Posterior vena cava (tissue), 2 donors: Measurements from ENCODE around the gene TCF7L1. TPM values are rescaled to one million over a fixed set of nuclear protein-coding genes. Genes with fewer than 3 reads are reported as not detected.

Experiments used
- DNase-seq: peaks from one replicate; pipeline ENCODE4 v3.0.0-alpha.2; 2020; ENCODE audit warnings: low spot score
- intact Hi-C, 2 donors: fragments of 100-400 bp; cut with DNase I; formaldehyde crosslinking; loops; one replicate each; pipeline versions ENCODE4 v1.14.1 to v1.14.2; 2022 to 2023
- total RNA-seq, 2 donors: library from RNA; stranded (reverse); fragmentation: NEBNext Ultra II Directional; extraction: Animal tissue kit (Norgen Biotek cat#: 25700); gene quantifications; one replicate each; pipeline ENCODE4 v1.2.1, GENCODE V29; 2021
- donor health status: DM: yes; HTN: yes; CAD: no.
- donor health status: DM: yes; HTN: yes; CAD: no.

TCF7L1 gene
- total RNA-seq, 2 donors from 2014 or later = 23.1 to 25.9 TPM

DNA sequence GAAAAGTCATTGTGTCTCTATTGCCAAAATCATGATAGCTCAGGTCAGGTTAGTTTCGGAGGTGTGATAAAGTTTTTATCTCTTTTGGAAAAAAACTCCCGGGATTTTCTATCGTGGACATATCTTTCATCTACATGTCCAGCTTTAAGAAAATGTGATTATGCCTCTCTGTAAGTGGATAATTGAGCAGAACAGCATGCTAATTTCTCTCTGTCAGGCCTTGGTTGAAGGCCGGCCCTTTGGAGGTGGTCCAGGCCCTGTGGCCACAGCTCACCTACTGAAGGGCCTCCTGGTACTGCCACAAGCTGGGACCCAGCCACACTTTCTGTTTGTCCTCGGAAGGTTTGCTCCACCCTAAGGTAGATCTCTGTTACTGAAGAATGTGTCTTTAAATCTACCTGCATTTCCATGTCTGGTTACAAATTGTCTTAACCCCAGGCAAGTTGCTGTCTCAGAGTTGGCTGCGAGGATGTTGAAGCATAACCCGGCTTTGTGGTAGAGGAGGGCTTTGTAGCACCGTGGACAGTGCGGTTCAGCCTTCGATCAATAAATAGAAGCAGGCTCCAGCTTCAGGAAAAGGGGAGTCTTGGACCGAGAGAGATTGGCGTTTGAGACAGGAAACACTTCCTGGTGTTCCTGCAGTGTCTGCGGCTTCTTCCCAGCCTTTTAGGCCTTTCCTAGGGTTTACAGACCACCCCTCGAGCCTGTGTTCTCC is 25.5 kb downstream of the TCF7L1 start:
- no peak for DNase-seq
- intact Hi-C loops = no loop called here

GRCh38 chr2:85159589-85159988 is 26.4 kb downstream of the TCF7L1 start:
- intact Hi-C loops = no loop called here
- DNase-seq = no peak

DNA sequence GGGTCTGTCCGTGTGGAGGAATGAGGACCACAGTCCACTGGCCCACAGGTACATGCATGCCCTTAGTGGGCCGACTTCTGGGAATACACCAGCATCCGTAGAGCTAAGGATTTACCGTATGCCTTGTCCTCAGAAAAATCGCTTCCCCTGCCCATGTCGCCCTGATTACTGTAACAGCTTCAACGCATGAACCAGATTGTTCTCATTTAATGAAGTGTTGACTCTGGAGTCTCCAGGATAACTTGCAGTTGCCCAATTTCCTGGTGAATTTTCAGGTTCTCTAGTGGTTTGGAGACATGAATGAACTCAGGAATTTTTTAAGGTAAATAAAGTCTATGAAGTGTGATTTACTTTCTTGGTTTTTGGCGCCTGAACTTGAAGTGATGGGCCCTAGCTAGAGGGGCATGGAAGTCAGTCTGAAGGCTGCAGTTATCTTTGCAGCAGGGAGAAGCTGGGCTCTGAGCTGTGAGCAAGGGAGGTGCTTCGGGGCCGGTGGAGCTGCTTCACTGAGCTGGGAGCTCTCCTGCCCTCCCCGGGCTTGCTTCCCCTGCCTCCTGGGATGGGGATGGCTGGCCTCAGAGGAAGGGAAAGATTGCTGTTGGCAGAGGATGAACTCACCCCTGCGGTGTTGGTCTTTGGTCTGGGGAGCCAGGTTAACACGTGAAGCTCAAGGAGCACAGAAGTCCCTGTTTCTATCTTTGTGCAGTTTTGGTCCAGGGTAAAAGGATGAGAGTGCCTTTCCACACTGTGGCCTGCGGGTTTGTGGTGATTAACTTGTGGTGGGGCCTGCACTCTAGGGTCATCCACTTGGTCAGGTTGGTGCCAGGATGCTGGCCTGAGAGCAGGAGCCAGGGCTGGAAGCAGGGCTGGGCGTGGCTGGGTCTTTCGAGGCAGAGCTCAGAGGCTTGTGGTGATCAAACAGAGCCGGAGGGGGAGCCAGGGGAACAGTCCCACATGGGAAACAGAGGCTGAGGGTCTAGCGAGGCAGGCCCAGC is 28.1 kb downstream of the TCF7L1 start:
- intact Hi-C loops = no loop called here
- no peak for DNase-seq

DNA sequence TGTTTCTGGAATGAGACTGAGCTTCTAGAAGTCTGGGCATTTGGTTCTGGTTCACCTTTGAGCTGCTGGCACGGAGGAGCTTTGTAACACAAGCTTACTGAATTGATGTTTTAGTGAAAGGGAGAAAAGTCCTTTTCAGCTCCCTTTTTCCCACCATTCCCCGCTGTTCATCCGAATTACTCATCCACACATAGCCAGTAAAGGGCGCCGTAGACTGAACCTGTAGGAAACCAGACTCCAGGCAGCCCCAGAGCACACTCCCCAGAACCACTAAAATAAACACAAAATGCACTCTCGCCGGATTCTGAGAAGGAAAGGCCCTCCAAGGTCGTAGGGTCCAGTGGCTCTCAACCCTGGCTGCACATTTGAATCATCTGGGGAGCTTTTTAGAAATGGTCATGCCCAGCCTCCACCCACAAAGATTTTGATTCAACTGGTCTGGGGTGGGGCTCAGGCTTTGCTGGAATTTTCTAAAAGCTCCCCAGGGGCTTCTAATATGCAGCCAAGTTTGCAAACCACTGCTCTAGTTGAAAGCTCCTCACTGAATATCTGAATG is 29.6 kb downstream of the TCF7L1 start:
- DNase-seq = no peak
- intact Hi-C loops = no loop called here

DNA sequence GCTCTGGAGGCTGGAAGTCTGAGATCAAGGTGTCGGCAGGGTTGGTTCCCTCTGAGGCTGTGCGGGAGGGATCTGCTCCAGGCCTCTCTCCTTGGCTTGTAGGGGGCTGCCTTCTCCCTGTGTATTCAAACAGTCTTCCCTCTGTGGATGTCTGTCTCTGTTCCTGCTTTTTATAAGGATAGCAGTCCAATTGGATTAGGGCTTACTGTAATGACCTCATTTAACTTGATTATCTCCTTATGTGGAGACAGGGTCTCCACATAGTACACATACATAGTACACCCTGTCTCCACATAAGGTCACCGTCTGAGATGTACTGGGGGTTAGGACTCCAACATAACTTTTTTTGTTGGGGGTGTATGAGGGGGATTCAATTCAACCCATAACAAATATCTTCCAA is 30.5 kb downstream of the TCF7L1 start:
- intact Hi-C loops = no loop called here
- no peak for DNase-seq

GRCh38 chr2:85164145-85164569 is 31.0 kb downstream of the TCF7L1 start:
- intact Hi-C loops = no loop called here
- DNase-seq = no peak

- no peak for DNase-seq
- intact Hi-C loops = no loop called here
These were observed 32.0 kb downstream of the TCF7L1 start for GRCh38 chr2:85165088-85165690.

- no peak for DNase-seq
- intact Hi-C loops = no loop called here
These were observed 32.8 kb downstream of the TCF7L1 start for GRCh38 chr2:85166021-85166420.

- DNase-seq = no peak
- intact Hi-C loops = no loop called here
These were observed 34.3 kb downstream of the TCF7L1 start for GRCh38 chr2:85167479-85167878.

GRCh38 chr2:85168942-85169341 is 35.8 kb downstream of the TCF7L1 start:
- DNase-seq = no peak
- intact Hi-C loops = no loop called here

DNA sequence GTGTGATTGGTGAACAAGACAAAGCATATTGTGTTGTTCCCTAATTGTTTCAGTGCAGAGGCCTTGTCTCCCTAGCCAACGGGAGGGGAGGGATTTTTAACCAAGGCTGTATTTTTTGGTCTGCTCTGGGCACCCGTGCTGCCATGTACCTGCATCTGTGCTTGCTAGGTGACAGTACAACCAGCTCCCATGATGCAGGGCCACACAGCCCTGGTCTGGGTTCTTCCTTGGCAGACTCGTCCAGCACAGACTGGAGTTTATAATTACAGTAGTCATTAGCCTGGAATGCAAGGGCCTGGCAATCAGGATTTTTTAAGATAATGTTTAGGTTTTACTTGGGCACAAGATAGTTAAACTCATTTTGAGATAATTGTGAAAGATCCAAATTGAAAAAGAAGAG is 36.4 kb downstream of the TCF7L1 start:
- intact Hi-C loops = no loop called here
- peak; percentile 37 for DNase-seq

GRCh38 chr2:85170938-85171475 is 37.8 kb downstream of the TCF7L1 start:
- DNase-seq = peak; percentile 28
- intact Hi-C loops = no loop called here

- intact Hi-C loops = no loop called here
- DNase-seq = peak; percentile 53
These were observed 38.7 kb downstream of the TCF7L1 start for GRCh38 chr2:85171916-85172315.

DNA sequence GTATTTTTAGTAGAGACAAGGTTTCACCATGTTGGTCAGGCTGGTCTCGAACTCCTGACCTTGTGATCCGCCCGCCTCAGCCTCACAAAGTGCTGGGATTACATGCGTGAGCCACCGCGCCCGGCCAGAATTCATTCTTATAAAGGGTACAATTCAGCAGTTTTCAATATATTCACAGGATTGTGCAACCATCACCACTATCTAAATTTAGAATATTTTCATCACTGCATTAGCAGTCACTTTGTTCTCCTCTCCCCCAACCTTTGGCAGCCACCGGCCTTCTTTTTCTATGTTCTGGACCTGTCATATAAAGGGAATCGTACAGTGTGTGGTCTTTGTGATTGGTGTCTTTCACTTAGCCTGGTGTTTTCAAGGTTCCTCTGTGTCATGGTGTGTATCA is 40.7 kb downstream of the TCF7L1 start:
- intact Hi-C loops = no loop called here
- DNase-seq = peak; percentile 69

GRCh38 chr2:85174943-85175342 is 41.8 kb downstream of the TCF7L1 start:
- DNase-seq = peak; percentile 64
- intact Hi-C loops = no loop called here

GRCh38 chr2:85175369-85176299 is 42.4 kb downstream of the TCF7L1 start:
- intact Hi-C loops = no loop called here

GRCh38 chr2:85177031-85177824 is 44.0 kb downstream of the TCF7L1 start:
- intact Hi-C loops = no loop called here
- DNase-seq = no peak

More at GRCh38 chr2:85175369-85176299, 42.4 kb downstream of the TCF7L1 start:
- peak; percentile 63 for DNase-seq

GRCh38 chr2:85178154-85178553 is 45.0 kb downstream of the TCF7L1 start:
- intact Hi-C loops = no loop called here
- DNase-seq = no peak
